PC-3 (cell line): ENCODE results near the gene RPL31.

Source experiments
- CTCF ChIP-seq: fragments of 300-600 bp; sonication (generic); conservative IDR thresholded peaks from 2 replicates; pipeline ENCODE4 v1.5.1; 2017; ENCODE audit warnings: antibody characterized with exemption, low read depth, mild to moderate bottlenecking, low read length
- EZH2phosphoT487 ChIP-seq: fragments of 300-600 bp; sonication (generic); IDR thresholded peaks from 2 replicates; pipeline ENCODE4 v1.6.1; 2018; ENCODE audit warnings: mild to moderate bottlenecking, antibody characterized with exemption, low read length, borderline replicate concordance

- no peak for TF ChIP-seq CTCF
- TF ChIP-seq EZH2phosphoT487: no peak
Measured at GRCh38 chr2:101014264-101014857, 12.3 kb downstream of the RPL31 start.
